Testis (tissue), 2 donors: ENCODE measurements around the gene STOX2.

Experiments
- POLR2A ChIP-seq: fragments of 450-650 bp; IDR thresholded peaks from one replicate; pipeline ENCODE4 v1.6.1; 2017; ENCODE audit warnings: antibody characterized with exemption, mild to moderate bottlenecking, moderate library complexity
- TF ChIP-seq, protein P1 (sequence below), 3 experiments: fragments of 450-650 bp in 2 of 3; fragments of 200-600 bp in 1 of 3; sonication (generic) in 1 of 3; IDR thresholded peaks; one replicate each; pipeline ENCODE4 v1.5.1; 2016 to 2019; ENCODE audit warnings: antibody characterized with exemption in 3 of 3, mild to moderate bottlenecking in 2 of 3, moderate library complexity in 1 of 3

- TF ChIP-seq, protein P1, sequence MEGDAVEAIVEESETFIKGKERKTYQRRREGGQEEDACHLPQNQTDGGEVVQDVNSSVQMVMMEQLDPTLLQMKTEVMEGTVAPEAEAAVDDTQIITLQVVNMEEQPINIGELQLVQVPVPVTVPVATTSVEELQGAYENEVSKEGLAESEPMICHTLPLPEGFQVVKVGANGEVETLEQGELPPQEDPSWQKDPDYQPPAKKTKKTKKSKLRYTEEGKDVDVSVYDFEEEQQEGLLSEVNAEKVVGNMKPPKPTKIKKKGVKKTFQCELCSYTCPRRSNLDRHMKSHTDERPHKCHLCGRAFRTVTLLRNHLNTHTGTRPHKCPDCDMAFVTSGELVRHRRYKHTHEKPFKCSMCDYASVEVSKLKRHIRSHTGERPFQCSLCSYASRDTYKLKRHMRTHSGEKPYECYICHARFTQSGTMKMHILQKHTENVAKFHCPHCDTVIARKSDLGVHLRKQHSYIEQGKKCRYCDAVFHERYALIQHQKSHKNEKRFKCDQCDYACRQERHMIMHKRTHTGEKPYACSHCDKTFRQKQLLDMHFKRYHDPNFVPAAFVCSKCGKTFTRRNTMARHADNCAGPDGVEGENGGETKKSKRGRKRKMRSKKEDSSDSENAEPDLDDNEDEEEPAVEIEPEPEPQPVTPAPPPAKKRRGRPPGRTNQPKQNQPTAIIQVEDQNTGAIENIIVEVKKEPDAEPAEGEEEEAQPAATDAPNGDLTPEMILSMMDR (IDR thresholded peaks at IDR 0.05): no peak
- TF ChIP-seq POLR2A: no peak
Observed at GRCh38 chr4:183986971-183987946, 82.2 kb downstream of the STOX2 start.
